ENCODE results near the gene EFNA1.

DNA sequence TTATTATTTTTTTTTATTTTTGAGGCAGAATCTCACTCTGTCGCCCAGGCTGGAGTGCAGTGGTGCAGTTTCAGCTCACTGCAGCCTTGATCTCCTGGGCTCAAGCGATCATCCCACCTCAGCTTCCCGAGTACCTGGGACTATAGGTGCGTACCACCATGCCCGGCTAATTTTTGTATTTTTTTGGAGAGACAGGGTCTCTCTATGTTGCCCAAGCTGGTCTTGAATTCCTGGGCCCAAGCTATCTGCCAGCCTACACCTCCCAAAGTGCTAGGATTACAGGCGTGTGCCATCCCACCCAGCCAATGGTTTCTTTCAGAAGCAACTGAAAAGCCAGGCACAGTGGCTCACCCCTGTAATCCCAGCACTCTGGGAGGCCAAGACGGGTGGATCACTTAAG is 43.1 kb downstream of the EFNA1 start:
- TF ChIP-seq CTCF (IDR thresholded peaks at IDR 0.05) (no peak), POLR2A (IDR thresholded peaks at IDR 0.05) (no peak)

Data from right lobe of liver (tissue), 4 donors.